GM18526 (cell line): ENCODE data around the gene MPPED2.

ENCODE experiments used
- POLR2A ChIP-seq: IDR thresholded peaks from 3 replicates; pipeline ENCODE4 v1.6.1; 2011; ENCODE audit not compliant: insufficient read length; ENCODE audit errors: extremely low read depth

MPPED2 gene

GRCh38 chr11:30485222-30485621 is 100.9 kb downstream of the MPPED2 start:
- no peak for TF ChIP-seq POLR2A

GRCh38 chr11:30483056-30483455 is 103.1 kb downstream of the MPPED2 start:
- TF ChIP-seq POLR2A: no peak

- TF ChIP-seq POLR2A: no peak
Measured at GRCh38 chr11:30481796-30482195, 104.4 kb downstream of the MPPED2 start.

- TF ChIP-seq POLR2A: no peak
Measured at GRCh38 chr11:30481330-30481729, 104.8 kb downstream of the MPPED2 start.

- no peak for TF ChIP-seq POLR2A
Measured at GRCh38 chr11:30479899-30480298, 106.3 kb downstream of the MPPED2 start.

GRCh38 chr11:30478923-30479322 is 107.2 kb downstream of the MPPED2 start:
- TF ChIP-seq POLR2A: no peak

- no peak for TF ChIP-seq POLR2A
Measured at GRCh38 chr11:30477061-30477460, 109.1 kb downstream of the MPPED2 start.

- TF ChIP-seq POLR2A: no peak
Measured at GRCh38 chr11:30474151-30474954, 111.8 kb downstream of the MPPED2 start.

- no peak for TF ChIP-seq POLR2A
Measured at GRCh38 chr11:30471244-30471643, 114.9 kb downstream of the MPPED2 start.

- no peak for TF ChIP-seq POLR2A
Measured at GRCh38 chr11:30468881-30469280, 117.3 kb downstream of the MPPED2 start.

- no peak for TF ChIP-seq POLR2A
Measured at GRCh38 chr11:30467176-30467575, 119.0 kb downstream of the MPPED2 start.

- TF ChIP-seq POLR2A: no peak
Measured at GRCh38 chr11:30465623-30466022, 120.5 kb downstream of the MPPED2 start.

- no peak for TF ChIP-seq POLR2A
Measured at GRCh38 chr11:30465192-30465591, 121.0 kb downstream of the MPPED2 start.

- no peak for TF ChIP-seq POLR2A
Measured at GRCh38 chr11:30463266-30463665, 122.9 kb downstream of the MPPED2 start.

- TF ChIP-seq POLR2A: no peak
Measured at GRCh38 chr11:30462421-30462820, 123.7 kb downstream of the MPPED2 start.

GRCh38 chr11:30459821-30460220 is 126.3 kb downstream of the MPPED2 start:
- no peak for TF ChIP-seq POLR2A

- TF ChIP-seq POLR2A: no peak
Measured at GRCh38 chr11:30459306-30459705, 126.8 kb downstream of the MPPED2 start.
